ENCODE measurements around the gene MAP3K21.

The MAP3K21 gene

DNA sequence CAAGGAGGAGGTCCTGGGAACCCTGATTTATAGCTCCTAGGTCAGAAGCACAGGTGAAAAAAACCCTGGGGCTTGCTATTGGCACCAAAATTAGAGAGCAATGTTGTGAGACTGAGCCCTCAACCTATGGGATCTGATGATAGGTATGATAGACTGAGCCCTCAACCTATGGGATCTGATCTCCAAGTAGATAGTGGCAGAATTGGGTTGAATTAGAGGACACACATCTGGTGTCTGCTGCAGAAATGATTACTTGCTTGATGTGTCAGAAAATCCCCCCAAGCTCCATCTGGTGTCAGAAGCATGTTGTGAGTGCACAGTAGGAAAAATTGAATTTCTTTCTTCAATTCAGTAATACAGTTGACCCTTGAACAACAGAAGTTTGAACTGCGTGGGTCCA is 62.4 kb downstream of the MAP3K21 start:
- Histone ChIP-seq H3K9ac (ENCODE audit: insufficient read length, low read depth) (no peak overlapping the region), H3K27me3 (ENCODE audit: insufficient read depth, insufficient read length) (no peaks in the 10 kb centered on the region), H3K4me1 (ENCODE audit: insufficient read depth, insufficient read length) (no peaks in the 10 kb centered on the region), H3K36me3 (ENCODE audit: insufficient read depth, insufficient read length, low read length) (no peaks in the 10 kb centered on the region), H3K9me3 (ENCODE audit: insufficient read depth, low read length) (no peaks in the 10 kb centered on the region), H3K4me3 (ENCODE audit: insufficient read length, low read depth) (no peak overlapping the region)
- TF ChIP-seq ZNF274 (IDR thresholded peaks at IDR 0.05; ENCODE audit: low read depth, low read length) (no peak), SUZ12 (IDR thresholded peaks at IDR 0.05; ENCODE audit: extremely low read depth, insufficient read depth, insufficient read length) (no peak), YY1 (IDR thresholded peaks at IDR 0.05; ENCODE audit: insufficient read depth, insufficient read length) (no peak)
- DNase-seq (ENCODE audit: low read depth, low spot score) = no peak

GRCh38 chr1:233390842-233391737 is 63.6 kb downstream of the MAP3K21 start:
- TF ChIP-seq ZNF274 (IDR thresholded peaks at IDR 0.05; ENCODE audit: low read depth, low read length) (no peak), YY1 (IDR thresholded peaks at IDR 0.05; ENCODE audit: insufficient read depth, insufficient read length) (no peak), SUZ12 (IDR thresholded peaks at IDR 0.05; ENCODE audit: extremely low read depth, insufficient read depth, insufficient read length) (no peak)
- Histone ChIP-seq H3K9ac (ENCODE audit: insufficient read length, low read depth) (no peak overlapping the region), H3K4me1 (ENCODE audit: insufficient read depth, insufficient read length) (no peaks in the 10 kb centered on the region), H3K4me3 (ENCODE audit: insufficient read length, low read depth) (no peak overlapping the region), H3K9me3 (ENCODE audit: insufficient read depth, low read length) (no peaks in the 10 kb centered on the region), H3K27me3 (ENCODE audit: insufficient read depth, insufficient read length) (no peaks in the 10 kb centered on the region), H3K36me3 (ENCODE audit: insufficient read depth, insufficient read length, low read length) (no peaks in the 10 kb centered on the region)
- DNase-seq (ENCODE audit: low read depth, low spot score) = no peak

GRCh38 chr1:233393084-233393840 is 65.7 kb downstream of the MAP3K21 start:
- TF ChIP-seq ZNF274 (IDR thresholded peaks at IDR 0.05; ENCODE audit: low read depth, low read length) (no peak), YY1 (IDR thresholded peaks at IDR 0.05; ENCODE audit: insufficient read depth, insufficient read length) (no peak), SUZ12 (IDR thresholded peaks at IDR 0.05; ENCODE audit: extremely low read depth, insufficient read depth, insufficient read length) (no peak)
- Histone ChIP-seq H3K9me3 (ENCODE audit: insufficient read depth, low read length) (no peaks in the 10 kb centered on the region), H3K27me3 (ENCODE audit: insufficient read depth, insufficient read length) (no peaks in the 10 kb centered on the region), H3K36me3 (ENCODE audit: insufficient read depth, insufficient read length, low read length) (no peaks in the 10 kb centered on the region), H3K9ac (ENCODE audit: insufficient read length, low read depth) (no peak overlapping the region), H3K4me1 (ENCODE audit: insufficient read depth, insufficient read length) (no peaks in the 10 kb centered on the region), H3K4me3 (ENCODE audit: insufficient read length, low read depth) (no peak overlapping the region)
- no peak for DNase-seq (ENCODE audit: low read depth, low spot score)

DNA sequence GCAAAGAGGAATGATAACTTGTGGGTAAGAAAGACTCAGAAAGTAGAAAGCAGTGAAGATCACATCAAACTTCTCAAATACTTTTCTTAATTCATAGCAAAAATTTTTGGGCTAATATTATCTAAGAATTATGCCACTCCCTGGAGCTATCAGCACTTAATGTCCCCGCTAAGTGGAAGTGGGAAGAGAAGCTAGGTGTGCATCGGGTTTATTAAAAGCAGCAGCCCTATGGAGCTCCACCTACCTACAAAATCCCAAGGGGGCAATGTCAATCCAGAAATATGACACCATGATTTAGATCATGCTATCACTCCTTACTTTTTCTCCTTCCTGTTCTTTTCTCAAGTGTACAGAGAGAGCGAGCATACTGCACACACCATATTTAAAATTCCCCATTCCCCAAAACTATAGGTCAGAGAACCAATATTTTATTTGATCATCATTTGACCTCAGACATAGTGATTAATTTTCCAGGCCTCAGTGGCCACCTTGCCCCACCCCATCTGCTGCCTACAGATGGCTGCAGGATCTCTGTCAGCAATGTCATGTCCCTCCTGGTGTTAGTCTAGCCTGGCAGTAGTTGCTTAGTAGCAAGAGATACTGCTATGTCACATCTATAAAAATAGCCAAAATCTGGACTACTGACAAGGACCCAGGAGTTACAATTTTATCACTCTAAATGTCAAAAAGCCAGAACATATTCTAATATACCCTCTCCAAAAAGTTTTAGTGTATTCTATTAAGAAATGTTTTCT is 66.6 kb downstream of the MAP3K21 start:
- TF ChIP-seq YY1 (IDR thresholded peaks at IDR 0.05; ENCODE audit: insufficient read depth, insufficient read length) = no peak
- no peak for TF ChIP-seq ZNF274 (IDR thresholded peaks at IDR 0.05; ENCODE audit: low read depth, low read length)
- TF ChIP-seq SUZ12 (IDR thresholded peaks at IDR 0.05; ENCODE audit: extremely low read depth, insufficient read depth, insufficient read length) = no peak
- Histone ChIP-seq H3K4me3 (ENCODE audit: insufficient read length, low read depth) (no peak overlapping the region), H3K4me1 (ENCODE audit: insufficient read depth, insufficient read length) (no peaks in the 10 kb centered on the region), H3K9ac (ENCODE audit: insufficient read length, low read depth) (no peak overlapping the region), H3K36me3 (ENCODE audit: insufficient read depth, insufficient read length, low read length) (no peaks in the 10 kb centered on the region), H3K27me3 (ENCODE audit: insufficient read depth, insufficient read length) (no peaks in the 10 kb centered on the region), H3K9me3 (ENCODE audit: insufficient read depth, low read length) (no peaks in the 10 kb centered on the region)
- DNase-seq (ENCODE audit: low read depth, low spot score) = no peak

DNA sequence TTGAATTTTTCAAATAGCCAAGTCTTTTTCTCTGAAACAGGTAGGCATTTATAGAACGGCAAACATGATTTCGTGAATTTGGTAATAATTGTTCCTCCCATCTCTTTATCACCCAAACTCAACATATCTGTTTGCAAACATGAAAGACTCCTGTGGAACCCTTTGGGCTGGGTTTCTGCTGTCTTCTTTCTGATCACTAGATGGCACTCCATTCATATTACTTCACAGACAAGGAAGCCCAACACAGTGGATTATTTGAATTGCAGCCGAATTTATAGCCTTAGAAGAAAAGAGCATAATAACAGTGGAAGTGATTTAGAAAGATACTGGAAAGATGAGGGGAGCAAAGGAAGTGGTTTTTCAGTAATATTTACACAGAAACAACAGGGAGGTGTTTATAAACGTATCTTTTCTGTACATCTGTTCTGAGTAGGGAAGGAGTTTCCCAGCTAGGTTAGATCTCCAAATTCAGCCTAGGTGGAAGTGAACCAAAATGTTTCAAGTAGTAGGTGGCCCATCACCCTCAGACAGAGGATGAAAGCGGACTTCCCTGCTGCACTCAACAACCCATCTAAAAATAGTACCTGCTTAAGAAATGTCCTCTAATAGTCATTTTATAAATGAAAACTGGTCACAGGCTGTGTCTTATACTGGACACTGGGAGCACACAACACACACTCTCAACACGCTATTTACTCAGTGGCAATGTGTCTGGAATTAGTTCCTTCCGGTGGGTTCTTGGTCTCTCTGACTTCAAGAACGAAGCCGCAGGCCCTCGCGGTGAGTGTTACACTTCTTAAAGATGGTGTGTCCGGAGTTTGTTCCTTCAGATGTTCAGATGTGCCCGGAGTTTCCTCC is 67.6 kb downstream of the MAP3K21 start:
- Histone ChIP-seq H3K9ac (ENCODE audit: insufficient read length, low read depth) (no peak overlapping the region), H3K27me3 (ENCODE audit: insufficient read depth, insufficient read length) (no peaks in the 10 kb centered on the region)
- no peak for TF ChIP-seq ZNF274 (IDR thresholded peaks at IDR 0.05; ENCODE audit: low read depth, low read length)
- TF ChIP-seq YY1 (IDR thresholded peaks at IDR 0.05; ENCODE audit: insufficient read depth, insufficient read length) = no peak
- TF ChIP-seq SUZ12 (IDR thresholded peaks at IDR 0.05; ENCODE audit: extremely low read depth, insufficient read depth, insufficient read length) = no peak

DNA sequence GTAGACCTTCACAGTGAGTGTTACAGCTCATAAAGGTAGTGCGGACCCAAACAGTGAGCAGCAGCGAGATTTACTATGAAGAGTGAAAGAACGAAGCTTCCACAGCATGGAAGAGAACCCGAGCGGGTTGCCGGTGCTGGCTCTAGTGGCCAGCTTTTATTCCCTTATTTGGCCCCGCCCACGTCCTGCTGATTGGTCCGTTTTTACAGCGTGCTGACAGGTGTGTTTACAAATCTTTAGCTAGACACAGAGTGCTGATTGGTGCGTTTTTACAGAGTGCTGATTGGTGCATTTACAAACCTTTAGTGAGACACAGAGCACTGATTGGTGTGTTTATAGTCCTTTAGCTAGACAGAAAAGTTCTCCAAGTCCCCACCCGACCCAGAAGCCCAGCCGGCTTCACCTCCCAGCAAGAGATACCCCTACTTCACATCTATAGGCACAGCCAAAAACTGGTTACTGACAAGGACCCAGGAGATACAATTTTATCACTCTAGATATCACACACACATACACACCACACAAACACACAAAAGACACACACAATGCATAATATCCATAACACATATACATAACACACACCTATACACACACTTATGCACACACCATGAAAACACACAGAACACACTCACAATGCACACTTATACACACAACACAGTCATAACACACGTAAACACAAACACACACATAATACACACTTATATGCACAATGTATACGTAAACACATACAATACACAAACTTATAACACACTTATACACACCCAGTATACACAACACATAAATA is 68.5 kb downstream of the MAP3K21 start:
- Histone ChIP-seq H3K36me3 (ENCODE audit: insufficient read depth, insufficient read length, low read length) (no peaks in the 10 kb centered on the region), H3K4me3 (ENCODE audit: insufficient read length, low read depth) (no peak overlapping the region), H3K9me3 (ENCODE audit: insufficient read depth, low read length) (no peaks in the 10 kb centered on the region), H3K9ac (ENCODE audit: insufficient read length, low read depth) (no peak overlapping the region), H3K27me3 (ENCODE audit: insufficient read depth, insufficient read length) (no peaks in the 10 kb centered on the region), H3K4me1 (ENCODE audit: insufficient read depth, insufficient read length) (no peaks in the 10 kb centered on the region)
- DNase-seq (ENCODE audit: low read depth, low spot score) = no peak
- TF ChIP-seq SUZ12 (IDR thresholded peaks at IDR 0.05; ENCODE audit: extremely low read depth, insufficient read depth, insufficient read length) (no peak), YY1 (IDR thresholded peaks at IDR 0.05; ENCODE audit: insufficient read depth, insufficient read length) (no peak), ZNF274 (IDR thresholded peaks at IDR 0.05; ENCODE audit: low read depth, low read length) (no peak)

More for the DNA sequence above, 67.6 kb downstream of the MAP3K21 start:
- no peaks in the 10 kb centered on the region for H3K36me3 ChIP-seq (ENCODE audit: insufficient read depth, insufficient read length, low read length)
- DNase-seq (ENCODE audit: low read depth, low spot score) = peak; percentile 67
- no peaks in the 10 kb centered on the region for H3K4me1 ChIP-seq (ENCODE audit: insufficient read depth, insufficient read length)
- no peak overlapping the region for H3K4me3 ChIP-seq (ENCODE audit: insufficient read length, low read depth)
- H3K9me3 ChIP-seq (ENCODE audit: insufficient read depth, low read length) = no peaks in the 10 kb centered on the region
